GM18526 (cell line): ENCODE data around the gene MYBPHL.

Experiments used
- POLR2A ChIP-seq: IDR thresholded peaks from 3 replicates; pipeline ENCODE4 v1.6.1; 2011; ENCODE audit not compliant: insufficient read length; ENCODE audit errors: extremely low read depth

The MYBPHL gene, protein sequence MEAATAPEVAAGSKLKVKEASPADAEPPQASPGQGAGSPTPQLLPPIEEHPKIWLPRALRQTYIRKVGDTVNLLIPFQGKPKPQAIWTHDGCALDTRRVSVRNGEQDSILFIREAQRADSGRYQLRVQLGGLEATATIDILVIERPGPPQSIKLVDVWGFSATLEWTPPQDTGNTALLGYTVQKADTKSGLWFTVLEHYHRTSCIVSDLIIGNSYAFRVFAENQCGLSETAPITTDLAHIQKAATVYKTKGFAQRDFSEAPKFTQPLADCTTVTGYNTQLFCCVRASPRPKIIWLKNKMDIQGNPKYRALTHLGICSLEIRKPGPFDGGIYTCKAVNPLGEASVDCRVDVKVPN

GRCh38 chr1:109306832-109307273 lies at the start of gene MYBPHL:
Gene MYBPHL, minus strand, starts transcription at chr1:109307011. Its CDS starts 20 bp downstream, at chr1:109306991.
- TF ChIP-seq POLR2A: no peak

GRCh38 chr1:109356505-109356904 lies 49.7 kb upstream of the MYBPHL start:
- no peak for TF ChIP-seq POLR2A

DNA sequence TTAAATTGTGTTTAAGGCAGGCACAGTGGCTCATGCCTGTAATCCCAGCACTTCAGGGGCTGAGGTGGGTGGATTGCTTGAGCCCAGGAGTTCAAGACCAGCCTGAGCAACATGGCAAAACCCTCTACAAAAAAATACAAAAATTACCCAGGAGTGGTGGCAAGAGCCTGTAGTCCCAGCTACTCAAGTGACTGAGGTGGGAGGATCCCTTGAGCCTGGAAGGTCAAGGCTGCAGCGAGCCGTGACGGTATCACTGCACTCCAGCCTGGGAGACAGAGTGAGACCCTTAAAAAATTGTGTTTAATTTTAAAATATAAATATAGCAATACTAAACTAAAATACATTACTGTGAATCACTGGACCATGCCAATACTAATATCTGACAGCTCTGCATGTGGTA lies 48.1 kb upstream of the MYBPHL start:
- TF ChIP-seq POLR2A: no peak

GRCh38 chr1:109351457-109351856 lies 44.6 kb upstream of the MYBPHL start:
- TF ChIP-seq POLR2A: no peak

DNA sequence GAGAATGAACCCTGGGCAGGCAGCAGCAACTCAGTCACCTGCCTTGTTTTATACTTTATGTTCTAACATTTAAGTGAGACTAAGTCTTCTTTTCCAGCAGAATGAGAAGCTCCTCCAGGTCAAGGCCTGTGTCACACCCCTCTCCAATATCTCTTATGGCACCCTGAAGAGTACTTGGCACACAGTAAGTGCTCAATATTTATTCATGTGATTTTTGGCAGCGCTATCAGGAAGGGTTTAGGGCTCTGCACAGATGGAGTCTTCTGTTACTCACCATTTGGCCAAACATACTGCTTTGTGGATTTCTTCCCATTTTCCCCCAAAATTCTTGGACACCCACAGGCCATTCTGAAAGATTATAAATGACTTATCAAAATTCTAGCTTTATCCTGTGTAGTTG lies 43.8 kb upstream of the MYBPHL start:
- no peak for TF ChIP-seq POLR2A

GRCh38 chr1:109350182-109350581 lies 43.4 kb upstream of the MYBPHL start:
- no peak for TF ChIP-seq POLR2A

DNA sequence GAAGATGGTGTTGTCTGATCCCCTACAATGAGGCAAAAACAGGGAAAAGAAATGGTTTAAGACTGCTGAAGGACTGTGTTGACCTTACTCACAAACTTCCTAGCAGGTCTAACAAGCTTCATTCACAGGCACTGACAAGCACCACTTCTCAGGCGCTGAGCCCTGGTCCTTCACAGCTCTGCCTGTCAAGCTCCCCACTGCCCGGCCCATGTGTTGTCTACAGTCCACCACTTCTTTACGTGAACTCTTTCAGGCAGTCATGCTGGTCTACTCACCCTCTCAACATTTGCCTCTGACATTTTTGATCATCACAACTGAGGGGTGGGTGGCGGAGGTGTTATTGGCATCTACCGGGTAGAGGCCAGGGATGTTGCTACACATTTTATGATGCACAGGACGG lies 40.7 kb upstream of the MYBPHL start:
- TF ChIP-seq POLR2A: no peak

DNA sequence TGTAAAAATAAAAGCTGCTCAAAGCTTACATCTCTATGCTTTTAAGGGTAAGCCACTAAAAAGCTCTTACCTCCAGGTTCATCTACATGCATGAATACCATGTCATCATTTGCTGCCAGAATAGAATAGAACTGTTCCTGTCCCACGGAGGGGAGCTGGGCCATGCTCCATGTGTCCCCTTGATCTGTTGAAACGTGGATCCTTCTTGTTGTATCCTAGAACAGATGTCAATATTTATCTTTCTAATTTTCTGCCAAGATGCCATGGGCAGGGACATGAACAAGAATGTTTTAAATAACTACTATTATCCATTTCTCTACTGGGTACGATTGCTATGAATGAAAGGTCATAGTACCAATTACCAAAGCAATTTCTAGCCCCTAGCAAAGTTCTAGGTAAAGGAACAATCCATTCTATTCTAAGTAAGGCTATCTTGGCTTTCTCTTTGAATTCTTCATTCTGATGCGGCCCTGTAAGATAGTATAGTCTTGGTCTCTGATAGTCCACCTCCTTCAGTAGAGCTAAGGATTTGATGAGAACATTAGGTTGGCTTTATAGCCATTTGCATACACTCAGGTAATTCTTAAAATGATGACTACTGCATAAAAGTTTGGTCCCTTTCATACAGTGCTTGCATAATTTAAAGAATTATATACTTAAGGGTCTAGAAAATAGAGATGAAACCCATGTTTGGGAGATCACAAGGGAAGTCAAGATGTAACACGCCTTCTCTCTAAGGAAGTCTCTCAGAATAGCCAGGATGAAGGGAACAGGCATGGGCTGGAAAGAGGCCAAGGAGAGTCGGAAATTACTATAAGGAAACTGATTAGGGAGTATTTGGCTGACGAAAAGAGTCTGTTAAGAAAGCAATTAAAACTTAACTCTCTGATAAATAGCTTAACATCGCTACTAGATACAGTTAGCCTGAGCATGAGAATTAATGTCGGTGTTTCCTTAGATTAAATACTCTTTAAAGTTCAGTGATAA lies 35.4 kb upstream of the MYBPHL start:
- no peak for TF ChIP-seq POLR2A

DNA sequence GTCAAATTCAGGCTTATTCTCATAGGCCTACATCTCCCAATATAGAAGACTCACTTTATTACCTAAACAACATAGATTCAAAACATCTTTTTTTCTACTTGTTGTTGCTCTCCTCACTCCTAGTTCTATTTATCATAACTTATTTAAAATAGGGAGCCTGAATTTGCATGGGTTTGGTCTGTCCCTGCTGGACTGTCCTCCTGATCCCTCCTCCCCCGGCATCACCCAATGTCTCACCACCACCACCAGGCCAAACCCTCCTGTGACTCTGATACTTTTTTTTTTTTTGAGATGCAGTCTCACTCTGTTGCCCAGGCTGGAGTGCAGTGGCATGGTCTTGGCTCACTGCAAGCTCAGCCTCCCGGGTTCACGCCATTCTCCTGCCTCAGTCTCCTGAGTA lies 31.8 kb upstream of the MYBPHL start:
- no peak for TF ChIP-seq POLR2A

DNA sequence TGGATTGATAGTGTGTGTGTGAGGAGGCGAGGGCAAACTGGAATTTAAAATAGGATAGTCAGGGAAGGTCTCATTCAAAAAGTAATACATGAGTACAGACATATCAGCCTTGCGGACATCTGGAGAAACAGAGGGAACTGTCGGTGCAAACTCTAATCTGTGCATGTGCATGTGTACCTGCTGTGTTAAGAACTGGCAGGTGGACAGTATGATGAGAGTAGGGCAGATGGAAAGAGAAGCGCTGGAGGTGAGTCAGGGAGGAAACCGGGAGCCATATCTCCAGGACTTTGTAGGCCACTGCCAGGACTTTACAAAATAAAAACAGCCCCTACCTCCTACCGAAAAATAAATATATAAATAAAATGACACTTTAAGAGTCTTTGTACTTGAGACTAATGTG lies 31.3 kb upstream of the MYBPHL start:
- no peak for TF ChIP-seq POLR2A

GRCh38 chr1:109335091-109335490 lies 28.3 kb upstream of the MYBPHL start:
- TF ChIP-seq POLR2A: no peak

DNA sequence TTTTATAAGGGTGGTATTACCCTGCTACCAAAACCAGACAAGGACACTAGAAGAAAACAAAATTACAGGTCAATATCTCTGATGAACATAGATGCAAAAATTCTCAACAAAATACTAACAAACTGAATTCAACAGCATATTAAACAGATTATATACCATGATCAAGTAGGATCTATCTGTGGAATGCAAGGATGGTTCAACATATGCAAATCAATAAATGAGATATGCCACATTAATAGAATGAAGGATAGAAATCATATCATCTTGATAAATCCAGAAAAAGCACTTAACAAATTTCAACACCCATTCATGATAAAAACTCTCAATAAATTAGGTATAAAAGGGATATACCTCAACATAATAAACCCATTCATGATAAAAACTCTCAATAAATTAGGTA lies 24.3 kb upstream of the MYBPHL start:
- no peak for TF ChIP-seq POLR2A

GRCh38 chr1:109327285-109327684 lies 20.5 kb upstream of the MYBPHL start:
- TF ChIP-seq POLR2A: no peak

- no peak for TF ChIP-seq POLR2A
Observed at GRCh38 chr1:109322974-109323373, 16.2 kb upstream of the MYBPHL start.

DNA sequence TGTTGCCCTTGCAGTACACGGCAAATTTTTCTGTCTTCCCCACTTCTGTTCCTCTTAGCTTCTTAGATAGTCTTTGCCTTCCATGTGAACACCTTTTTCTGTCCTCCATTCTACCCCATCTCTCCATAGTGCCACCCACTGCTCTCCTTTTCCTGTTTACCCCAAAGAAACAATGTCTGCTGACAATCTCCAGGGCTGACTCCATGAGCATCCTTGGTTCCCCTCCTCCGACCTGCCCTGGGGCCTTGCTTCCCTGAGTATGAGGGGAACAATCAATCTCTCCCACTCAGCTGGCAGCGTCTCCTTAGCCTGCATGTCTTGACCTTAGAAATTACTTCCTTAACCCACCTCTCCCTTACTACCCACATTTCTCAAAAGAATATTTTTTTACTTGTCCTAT lies 12.3 kb upstream of the MYBPHL start:
- TF ChIP-seq POLR2A: no peak

- TF ChIP-seq POLR2A: no peak
Observed at GRCh38 chr1:109316506-109316905, 9.7 kb upstream of the MYBPHL start.
